ENCODE data around the gene NR3C2.
"Not testable (repeated sequence)": the region's sequence is repeated elsewhere in the genome, so short reads cannot be mapped to it uniquely, and the experiment has no call there.

NR3C2 gene

GRCh38 chr4:148335133-148335532, 107.1 kb downstream of the NR3C2 start:
- no peak for DNase-seq (ENCODE audit: low read depth)
- TF ChIP-seq CTCF (IDR thresholded peaks at IDR 0.05; ENCODE audit: control insufficient read depth, insufficient read depth, low read depth, low read length, missing control alignments), result no peak
- no peak overlapping the region for H3K4me3 ChIP-seq (ENCODE audit: control insufficient read depth, low read depth, low read length)

GRCh38 chr4:148333265-148333664, 108.9 kb downstream of the NR3C2 start:
- DNase-seq (ENCODE audit: low read depth), result no peak
- H3K4me3 ChIP-seq (ENCODE audit: control insufficient read depth, low read depth, low read length), result no peak overlapping the region
- TF ChIP-seq CTCF (IDR thresholded peaks at IDR 0.05; ENCODE audit: control insufficient read depth, insufficient read depth, low read depth, low read length, missing control alignments), result no peak

GRCh38 chr4:148332486-148332885, 109.7 kb downstream of the NR3C2 start:
- H3K4me3 ChIP-seq (ENCODE audit: control insufficient read depth, low read depth, low read length), result no peak overlapping the region
- no peak for TF ChIP-seq CTCF (IDR thresholded peaks at IDR 0.05; ENCODE audit: control insufficient read depth, insufficient read depth, low read depth, low read length, missing control alignments)
- no peak for DNase-seq (ENCODE audit: low read depth)

- DNase-seq (ENCODE audit: low read depth), result no peak
- no peak for TF ChIP-seq CTCF (IDR thresholded peaks at IDR 0.05; ENCODE audit: control insufficient read depth, insufficient read depth, low read depth, low read length, missing control alignments)
- no peak overlapping the region for H3K4me3 ChIP-seq (ENCODE audit: control insufficient read depth, low read depth, low read length)
These were observed 111.5 kb downstream of the NR3C2 start for GRCh38 chr4:148330724-148331123.

- DNase-seq (ENCODE audit: low read depth), result no peak
- no peak overlapping the region for H3K4me3 ChIP-seq (ENCODE audit: control insufficient read depth, low read depth, low read length)
- TF ChIP-seq CTCF (IDR thresholded peaks at IDR 0.05; ENCODE audit: control insufficient read depth, insufficient read depth, low read depth, low read length, missing control alignments), result no peak
These were observed 112.1 kb downstream of the NR3C2 start for GRCh38 chr4:148330161-148330560.

GRCh38 chr4:148329751-148330150, 112.5 kb downstream of the NR3C2 start:
- no peak for TF ChIP-seq CTCF (IDR thresholded peaks at IDR 0.05; ENCODE audit: control insufficient read depth, insufficient read depth, low read depth, low read length, missing control alignments)
- no peak overlapping the region for H3K4me3 ChIP-seq (ENCODE audit: control insufficient read depth, low read depth, low read length)
- DNase-seq (ENCODE audit: low read depth), result no peak

GRCh38 chr4:148327683-148328082, 114.5 kb downstream of the NR3C2 start:
- DNase-seq (ENCODE audit: low read depth), result no peak
- no peak for TF ChIP-seq CTCF (IDR thresholded peaks at IDR 0.05; ENCODE audit: control insufficient read depth, insufficient read depth, low read depth, low read length, missing control alignments)

GRCh38 chr4:148323316-148323715, 118.9 kb downstream of the NR3C2 start:
- not testable (repeated sequence) for H3K4me3 ChIP-seq (ENCODE audit: control insufficient read depth, low read depth, low read length); DNase-seq (ENCODE audit: low read depth)

More at GRCh38 chr4:148327683-148328082, 114.5 kb downstream of the NR3C2 start:
- H3K4me3 ChIP-seq (ENCODE audit: control insufficient read depth, low read depth, low read length), result no peak overlapping the region
